DOHH2 (cell line): ENCODE data around the gene DUSP16.

Experiments used
- EZH2phosphoT487 ChIP-seq: fragments of 200-600 bp; sonication (generic); IDR thresholded peaks from 2 replicates; pipeline ENCODE4 v1.6.1; 2017; ENCODE audit warnings: borderline replicate concordance, mild to moderate bottlenecking, antibody characterized with exemption, low read length, moderate library complexity, mixed read lengths
- TF ChIP-seq, protein P1 (sequence below): fragments of 200-600 bp; sonication (generic); IDR thresholded peaks from one replicate; pipeline ENCODE4 v1.5.1; 2014; ENCODE audit warnings: antibody characterized with exemption, mild to moderate bottlenecking, low read depth, low read length; ENCODE audit not compliant: poor library complexity, severe bottlenecking

DNA sequence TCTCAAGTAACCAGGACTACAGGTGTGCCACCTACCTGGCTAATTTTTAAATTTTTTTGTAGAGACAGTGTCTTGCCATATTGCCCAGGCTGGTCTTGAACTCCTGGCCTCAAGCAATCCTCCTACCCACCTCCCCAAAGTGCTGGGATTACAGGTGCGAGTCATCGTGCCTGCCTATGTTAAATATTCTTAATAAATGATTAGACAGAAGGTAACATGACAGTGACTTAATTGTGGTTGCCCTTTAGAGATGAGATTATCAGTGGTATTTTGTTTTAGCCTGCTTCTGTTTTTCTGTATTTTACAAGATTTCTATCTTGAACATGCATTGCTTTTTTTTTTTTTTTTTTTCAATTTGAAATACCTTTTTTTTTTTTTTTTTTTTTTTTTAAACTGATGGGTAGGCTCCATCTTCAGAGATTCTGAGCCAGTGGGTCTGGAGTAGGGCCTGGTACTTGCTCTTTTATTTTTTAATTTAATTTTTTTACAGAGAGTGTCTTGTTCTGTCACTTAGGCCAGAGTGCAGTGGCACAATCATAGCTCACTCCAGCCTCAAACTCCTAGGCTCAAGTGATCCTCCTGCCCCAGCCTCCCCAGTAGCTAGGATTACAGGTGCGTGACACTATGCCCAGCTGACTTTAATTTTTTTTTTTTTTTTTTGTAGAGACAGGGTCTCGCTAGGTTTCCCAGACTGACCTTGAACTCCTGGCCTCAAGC is 117.3 kb downstream of the DUSP16 start:
- TF ChIP-seq, protein P1, sequence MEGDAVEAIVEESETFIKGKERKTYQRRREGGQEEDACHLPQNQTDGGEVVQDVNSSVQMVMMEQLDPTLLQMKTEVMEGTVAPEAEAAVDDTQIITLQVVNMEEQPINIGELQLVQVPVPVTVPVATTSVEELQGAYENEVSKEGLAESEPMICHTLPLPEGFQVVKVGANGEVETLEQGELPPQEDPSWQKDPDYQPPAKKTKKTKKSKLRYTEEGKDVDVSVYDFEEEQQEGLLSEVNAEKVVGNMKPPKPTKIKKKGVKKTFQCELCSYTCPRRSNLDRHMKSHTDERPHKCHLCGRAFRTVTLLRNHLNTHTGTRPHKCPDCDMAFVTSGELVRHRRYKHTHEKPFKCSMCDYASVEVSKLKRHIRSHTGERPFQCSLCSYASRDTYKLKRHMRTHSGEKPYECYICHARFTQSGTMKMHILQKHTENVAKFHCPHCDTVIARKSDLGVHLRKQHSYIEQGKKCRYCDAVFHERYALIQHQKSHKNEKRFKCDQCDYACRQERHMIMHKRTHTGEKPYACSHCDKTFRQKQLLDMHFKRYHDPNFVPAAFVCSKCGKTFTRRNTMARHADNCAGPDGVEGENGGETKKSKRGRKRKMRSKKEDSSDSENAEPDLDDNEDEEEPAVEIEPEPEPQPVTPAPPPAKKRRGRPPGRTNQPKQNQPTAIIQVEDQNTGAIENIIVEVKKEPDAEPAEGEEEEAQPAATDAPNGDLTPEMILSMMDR, result no peak
- no peak for TF ChIP-seq EZH2phosphoT487
